ENCODE results near the gene PYCARD.

DNA sequence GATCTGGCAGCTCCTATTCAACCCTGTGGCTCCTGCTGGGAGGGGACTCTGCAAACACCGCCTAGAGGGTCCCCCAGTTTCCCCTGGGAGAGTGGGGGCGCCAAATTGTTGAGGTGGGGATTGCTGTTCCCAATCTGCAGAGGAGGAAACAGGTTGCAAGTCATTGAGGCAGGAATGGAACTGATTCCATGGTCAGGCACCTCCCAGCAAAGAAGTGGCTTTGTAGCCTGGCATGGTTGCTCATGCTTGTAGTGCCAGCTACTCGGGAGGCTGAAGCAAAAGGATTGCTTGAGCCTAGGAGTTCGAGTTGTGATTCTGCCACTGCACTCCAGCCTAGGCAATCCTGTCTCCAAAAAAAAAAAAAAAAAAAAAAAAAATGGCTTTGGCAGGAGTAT, 14.6 kb upstream of the PYCARD start:
- TF ChIP-seq CTCF (IDR thresholded peaks at IDR 0.05; ENCODE audit: insufficient read depth, low read length) (no peak), POLR2AphosphoS5 (IDR thresholded peaks at IDR 0.05; ENCODE audit: low read depth) (no peak)
